PC-3 (cell line): Measurements from ENCODE around the gene ERO1B. TPM values are rescaled to one million over a fixed set of nuclear protein-coding genes. Genes with fewer than 3 reads are reported as not detected.

Experiments
- ATAC-seq: fragments of 200-7000 bp; cut with Tn5 transposase; 2 replicates; pipeline ENCODE4 v1.9.1; 2020; ENCODE audit warnings: mild to moderate bottlenecking, moderate library complexity
- BruUV-seq: library from RNA; stranded (reverse); fragments of 400-500 nt; replicated peaks from 2 replicates; lab custom pipeline; 2021; lab: Mats Ljungman, UMichigan
- CTCF ChIA-PET: fragments of 300-600 bp; sonication (Branson Sonifier 250); formaldehyde crosslinking; loops from one replicate; lab custom pipeline; 2022; ENCODE audit warnings: antibody characterized with exemption; lab: Charles Lee
- POLR2A ChIA-PET: fragments of 300-600 bp; sonication (Branson Sonifier 250); formaldehyde crosslinking; loops from one replicate; lab custom pipeline; 2022; ENCODE audit warnings: antibody characterized with exemption; ENCODE audit not compliant: unreplicated experiment; lab: Charles Lee
- DNase-seq: peaks from one replicate; pipeline ENCODE4 v3.0.0-alpha.2; 2015
- H2AFZ ChIP-seq: fragments of 300-600 bp; sonication (generic); 2 replicates; pipeline ENCODE4 v1.6.0; 2016; ENCODE audit warnings: antibody characterized with exemption, low read length
- H3F3A ChIP-seq: fragments of 300-600 bp; sonication (generic); one replicate; pipeline ENCODE4 v1.6.0; 2017; ENCODE audit warnings: antibody characterized with exemption, low read length, control low read depth, mild to moderate bottlenecking; ENCODE audit not compliant: unreplicated experiment
- H3K27ac ChIP-seq: fragments of 300-600 bp; sonication (generic); 2 replicates; pipeline ENCODE4 v1.5.1; 2016; ENCODE audit warnings: mild to moderate bottlenecking, low read length
- H3K27me3 ChIP-seq: fragments of 300-600 bp; sonication (generic); 2 replicates; pipeline ENCODE4 v1.6.1; 2016; ENCODE audit warnings: low read length, mixed read lengths
- H3K36me3 ChIP-seq: fragments of 300-600 bp; sonication (generic); 2 replicates; pipeline ENCODE4 v1.6.1; 2016; ENCODE audit warnings: low read depth, mixed run types, low read length, mixed read lengths
- H3K4me1 ChIP-seq: fragments of 300-600 bp; sonication (generic); 2 replicates; pipeline ENCODE4 v1.5.1; 2016; ENCODE audit warnings: low read length; ENCODE audit not compliant: insufficient read depth
- H3K4me2 ChIP-seq: fragments of 300-600 bp; sonication (generic); 2 replicates; pipeline ENCODE4 v1.6.0; 2016; ENCODE audit warnings: low read length
- H3K4me3 ChIP-seq: fragments of 300-600 bp; sonication (generic); 2 replicates; pipeline ENCODE4 v1.5.1; 2016; ENCODE audit warnings: mild to moderate bottlenecking, low read length, mixed read lengths
- H3K79me2 ChIP-seq: fragments of 300-600 bp; sonication (generic); 2 replicates; pipeline ENCODE4 v1.6.1; 2017; ENCODE audit warnings: low read length, mixed read lengths
- H3K9ac ChIP-seq: fragments of 300-600 bp; sonication (generic); 2 replicates; pipeline ENCODE4 v1.6.0; 2016; ENCODE audit warnings: mild to moderate bottlenecking, low read length
- H3K9me2 ChIP-seq: fragments of 300-600 bp; sonication (generic); replicated peaks from 2 replicates; pipeline ENCODE4 v1.6.1; 2016; ENCODE audit warnings: mixed run types, low read length, mixed read lengths
- H3K9me3 ChIP-seq: fragments of 300-600 bp; sonication (generic); 2 replicates; pipeline ENCODE4 v1.6.1; 2016; ENCODE audit warnings: low read length, mixed read lengths
- H4K20me1 ChIP-seq: fragments of 300-600 bp; sonication (generic); 2 replicates; pipeline ENCODE4 v1.6.1; 2016; ENCODE audit warnings: low read length, mixed read lengths
- CTCF ChIP-seq: fragments of 300-600 bp; sonication (generic); conservative IDR thresholded peaks from 2 replicates; pipeline ENCODE4 v1.5.1; 2017; ENCODE audit warnings: antibody characterized with exemption, low read depth, mild to moderate bottlenecking, low read length
- EZH2 ChIP-seq: fragments of 300-600 bp; sonication (generic); IDR thresholded peaks from one replicate; pipeline ENCODE4 v1.6.1; 2017; ENCODE audit warnings: antibody characterized with exemption, mild to moderate bottlenecking, low read length; ENCODE audit not compliant: unreplicated experiment
- EZH2phosphoT487 ChIP-seq: fragments of 300-600 bp; sonication (generic); IDR thresholded peaks from 2 replicates; pipeline ENCODE4 v1.6.1; 2018; ENCODE audit warnings: mild to moderate bottlenecking, antibody characterized with exemption, low read length, borderline replicate concordance
- intact Hi-C: fragments of 100-400 bp; cut with micrococcal nuclease; formaldehyde crosslinking; loops from 2 replicates; pipeline ENCODE4 v1.9.0; 2023
- total RNA-seq: library from RNA; depleted of rRNA; stranded (reverse); fragments of >200 nt; gene quantifications from 2 replicates; pipeline ENCODE4 v1.2.3, GENCODE V29; 2014

ERO1B gene
- total RNA-seq, 1 experiment from 2014 or later, result 0.95 TPM

- POLR2A ChIA-PET, result no interaction called here
- TF ChIP-seq EZH2 (no peak), EZH2phosphoT487 (no peak), CTCF (no peak)
- no peaks in the 10 kb centered on the region for H3K9me3 ChIP-seq
- no peaks in the 10 kb centered on the region for H3F3A ChIP-seq
- H3K4me3 ChIP-seq, result no peak overlapping the region
- no peak overlapping the region for H3K9ac ChIP-seq
- BruUV-seq, result no TSS peak
- H3K4me1 ChIP-seq, result no peaks in the 10 kb centered on the region
- no peak overlapping the region for H3K4me2 ChIP-seq
- no peak overlapping the region for H2AFZ ChIP-seq
- H3K79me2 ChIP-seq, result no peaks in the 10 kb centered on the region
- CTCF ChIA-PET, result no interaction called here
- H3K27me3 ChIP-seq, result no peaks in the 10 kb centered on the region
- H3K27ac ChIP-seq, result no peak overlapping the region
- intact Hi-C loops, result loop anchor here (2.0 kb wide), 1 partner anchor 34 kb away; no protein-coding TSS in a partner anchor
- no peaks in the 10 kb centered on the region for H3K9me2 ChIP-seq
- no peaks in the 10 kb centered on the region for H4K20me1 ChIP-seq
- ATAC-seq (peak; percentile 75), DNase-seq (no peak)
- no peaks in the 10 kb centered on the region for H3K36me3 ChIP-seq
Observed at GRCh38 chr1:236214761-236215160, 67.0 kb downstream of the ERO1B start.

- H3K9me3 ChIP-seq, result no peaks in the 10 kb centered on the region
- H4K20me1 ChIP-seq, result no peaks in the 10 kb centered on the region
- H3F3A ChIP-seq, result no peaks in the 10 kb centered on the region
- no peak overlapping the region for H3K4me2 ChIP-seq
- no peak for DNase-seq
- no peaks in the 10 kb centered on the region for H3K27me3 ChIP-seq
- no peaks in the 10 kb centered on the region for H3K9me2 ChIP-seq
- H3K36me3 ChIP-seq, result no peaks in the 10 kb centered on the region
- no peak overlapping the region for H2AFZ ChIP-seq
- no peak for ATAC-seq
- H3K27ac ChIP-seq, result no peak overlapping the region
- intact Hi-C loops, result no loop called here
- no peak overlapping the region for H3K9ac ChIP-seq
- no peaks in the 10 kb centered on the region for H3K79me2 ChIP-seq
- BruUV-seq, result no TSS peak
- CTCF ChIA-PET, result no interaction called here
- no peak for TF ChIP-seq EZH2phosphoT487
- TF ChIP-seq CTCF, result no peak
- TF ChIP-seq EZH2, result no peak
- POLR2A ChIA-PET, result no interaction called here
- H3K4me1 ChIP-seq, result no peaks in the 10 kb centered on the region
- H3K4me3 ChIP-seq, result no peak overlapping the region
Observed at GRCh38 chr1:236213534-236213933, 68.2 kb downstream of the ERO1B start.

- no peaks in the 10 kb centered on the region for H3F3A ChIP-seq
- H3K9ac ChIP-seq, result no peak overlapping the region
- intact Hi-C loops, result no loop called here
- TF ChIP-seq EZH2 (no peak), EZH2phosphoT487 (no peak), CTCF (no peak)
- H4K20me1 ChIP-seq, result no peaks in the 10 kb centered on the region
- ATAC-seq (no peak), DNase-seq (no peak)
- H3K27ac ChIP-seq, result no peak overlapping the region
- H3K4me1 ChIP-seq, result no peaks in the 10 kb centered on the region
- no peaks in the 10 kb centered on the region for H3K9me2 ChIP-seq
- POLR2A ChIA-PET, result no interaction called here
- H2AFZ ChIP-seq, result no peak overlapping the region
- CTCF ChIA-PET, result no interaction called here
- H3K36me3 ChIP-seq, result no peaks in the 10 kb centered on the region
- no peaks in the 10 kb centered on the region for H3K79me2 ChIP-seq
- no TSS peak for BruUV-seq
- no peak overlapping the region for H3K4me2 ChIP-seq
- H3K4me3 ChIP-seq, result no peak overlapping the region
- H3K9me3 ChIP-seq, result no peaks in the 10 kb centered on the region
- no peaks in the 10 kb centered on the region for H3K27me3 ChIP-seq
Observed at GRCh38 chr1:236211815-236212214, 69.9 kb downstream of the ERO1B start.
